Left kidney (tissue), 2 donors: Measurements from ENCODE around the gene PTPRM. TPM values are rescaled to one million over a fixed set of nuclear protein-coding genes. Genes with fewer than 3 reads are reported as not detected.

Source experiments
- DNase-seq: peaks from one replicate; pipeline ENCODE4 v3.0.0-alpha.2; 2013
- polyA plus RNA-seq: library from polyadenylated mRNA; unstranded; fragments of 120-200 nt; gene quantifications from one replicate; pipeline ENCODE4 v1.2.1, GENCODE V29; 2013; ENCODE audit not compliant: insufficient read length

PTPRM gene
- polyA plus RNA-seq, 1 donor, result 107 TPM

- DNase-seq, result no peak
Observed at GRCh38 chr18:7899078-7899477, 332.0 kb downstream of the PTPRM start.

GRCh38 chr18:7900091-7900490 is 333.0 kb downstream of the PTPRM start:
- no peak for DNase-seq

GRCh38 chr18:7901657-7902056 is 334.5 kb downstream of the PTPRM start:
- DNase-seq, result no peak

- no peak for DNase-seq
Observed at GRCh38 chr18:7902399-7902839, 335.3 kb downstream of the PTPRM start.

- DNase-seq, result no peak
Observed at GRCh38 chr18:7904529-7904928, 337.4 kb downstream of the PTPRM start.

- peak; percentile 26 for DNase-seq
Observed at GRCh38 chr18:7908681-7909299, 341.7 kb downstream of the PTPRM start.

- no peak for DNase-seq
Observed at GRCh38 chr18:7914834-7915670, 347.9 kb downstream of the PTPRM start.

GRCh38 chr18:7918701-7919100 is 351.6 kb downstream of the PTPRM start:
- no peak for DNase-seq

- DNase-seq, result no peak
Observed at GRCh38 chr18:7919565-7919964, 352.4 kb downstream of the PTPRM start.

GRCh38 chr18:7921938-7922587 is 354.9 kb downstream of the PTPRM start:
- no peak for DNase-seq

- DNase-seq, result no peak
Observed at GRCh38 chr18:7923105-7923504, 356.0 kb downstream of the PTPRM start.

- DNase-seq, result no peak
Observed at GRCh38 chr18:7924616-7925015, 357.5 kb downstream of the PTPRM start.

- peak; percentile 72 for DNase-seq
Observed at GRCh38 chr18:7926526-7926925, 359.4 kb downstream of the PTPRM start.

- no peak for DNase-seq
Observed at GRCh38 chr18:7927119-7927518, 360.0 kb downstream of the PTPRM start.

GRCh38 chr18:7931763-7932162 is 364.6 kb downstream of the PTPRM start:
- DNase-seq, result no peak

GRCh38 chr18:7937268-7937667 is 370.2 kb downstream of the PTPRM start:
- no peak for DNase-seq

GRCh38 chr18:7939521-7939920 is 372.4 kb downstream of the PTPRM start:
- DNase-seq, result no peak

GRCh38 chr18:7940379-7940778 is 373.3 kb downstream of the PTPRM start:
- DNase-seq, result no peak

GRCh38 chr18:7940971-7941370 is 373.9 kb downstream of the PTPRM start:
- no peak for DNase-seq

- DNase-seq, result no peak
Observed at GRCh38 chr18:7941533-7941932, 374.4 kb downstream of the PTPRM start.

- DNase-seq, result no peak
Observed at GRCh38 chr18:7945882-7946281, 378.8 kb downstream of the PTPRM start.

GRCh38 chr18:7946734-7947377 is 379.7 kb downstream of the PTPRM start:
- DNase-seq, result no peak
